Ovary (tissue), 9 donors: ENCODE measurements around the gene CLMN. TPM values are rescaled to one million over a fixed set of nuclear protein-coding genes. Genes with fewer than 3 reads are reported as not detected.

ENCODE experiments used
- DNase-seq, 5 donors: peaks; one replicate each; pipeline ENCODE4 v3.0.0-alpha.2; 2019 to 2020
- H3K27ac ChIP-seq, 2 donors: fragments of 200-600 bp; one replicate each; pipeline versions ENCODE4 v1.5.1 to v1.8.0; 2019 to 2022
- H3K27me3 ChIP-seq: fragments of 200-600 bp; one replicate; pipeline ENCODE4 v1.8.0; 2022
- H3K36me3 ChIP-seq: fragments of 200-600 bp; sonication (generic); one replicate; pipeline ENCODE4 v1.5.1; 2019
- H3K4me1 ChIP-seq: one replicate; pipeline ENCODE4 v1.8.1; 2013; ENCODE audit warnings: mild to moderate bottlenecking, moderate library complexity; ENCODE audit not compliant: insufficient read depth
- H3K4me3 ChIP-seq: fragments of 200-600 bp; sonication (generic); one replicate; pipeline ENCODE4 v1.5.1; 2017
- H3K9me3 ChIP-seq, 2 donors: fragments of 200-600 bp in 1 of 2; sonication (generic) in 1 of 2; one replicate each; pipeline versions ENCODE4 v1.5.1 to v1.8.1; 2013 to 2019; ENCODE audit warnings: mild to moderate bottlenecking in 1 of 2, moderate library complexity in 1 of 2
- CTCF ChIP-seq, 3 donors: fragments of 450-650 bp in 2 of 3; fragments of 200-600 bp in 1 of 3; IDR thresholded peaks; one replicate each; pipeline versions ENCODE4 v1.5.1 to v1.8.0; 2016 to 2022; ENCODE audit warnings: antibody characterized with exemption in 3 of 3, mild to moderate bottlenecking in 1 of 3
- EP300 ChIP-seq: sonication (generic); formaldehyde crosslinking; IDR thresholded peaks from one replicate; pipeline ENCODE4 v1.6.1; 2017; ENCODE audit warnings: antibody characterized with exemption
- POLR2A ChIP-seq: fragments of 450-650 bp; IDR thresholded peaks from one replicate; pipeline ENCODE4 v1.6.1; 2017; ENCODE audit warnings: antibody characterized with exemption, mild to moderate bottlenecking, moderate library complexity
- WGBS, 3 donors: extraction: QIAGEN DNeasy Blood & Tissue Kit in 1 of 3; methylation state at CpG; one replicate each; pipeline versions ENCODE4 v1.1.5 to v1.1.7; 2013 to 2017; 5-methylcytosine and 5-hydroxymethylcytosine counted together
- intact Hi-C, 4 donors: fragments of 100-400 bp; cut with DNase I; formaldehyde crosslinking; loops; one replicate each; pipeline versions ENCODE4 v1.11.0 to v1.15.1; 2022 to 2023
- polyA plus RNA-seq, 2 donors: library from polyadenylated mRNA; stranded (reverse); fragments of 200-250 nt in 1 of 2; fragments of 350-450 nt in 1 of 2; fragmentation: Illumina TruSeq in 1 of 2; extraction: RNeasy Lipid Tissue Mini Kit (QIAGEN cat#74804) in 1 of 2; gene quantifications; one replicate each; pipeline ENCODE4 v1.2.3, GENCODE V29; 2013 to 2014
- total RNA-seq, 7 donors: library from RNA; depleted of rRNA in 2 of 7; stranded (reverse); fragments of >200 nt in 2 of 7; fragmentation: NEBNext Ultra II Directional in 3 of 7; extraction: Animal tissue kit (Norgen Biotek cat#: 25700) in 3 of 7; gene quantifications; one replicate each; pipeline versions ENCODE4 v1.1.0 to v1.2.4, GENCODE V29; 2016 to 2023
- donor health status: DM: no; HTN: no; CAD: no; lungs with moderate emphysema.
- donor health status: DM: no; HTN: no; CAD: no.
- donor health status: Bipolar disorder and iron deficiency.
- donor health status: DM: yes; HTN: yes; CAD: no.
- donor health status: DM: no; HTN: no; CAD: no.
- donor health status: DM: yes; HTN: yes; CAD: no.

The CLMN gene
- total and polyA plus RNA-seq, 9 donors: 2.2 to 11.7 (median 6.5) TPM

GRCh38 chr14:95240859-95241813 is 78.6 kb downstream of the CLMN start:
- 62 to 74% (median 73%) methylated on average over 6 of the region's 6 CpGs for WGBS, 3 donors
- TF ChIP-seq EP300: no peak
- no peak for TF ChIP-seq POLR2A
- TF ChIP-seq CTCF (IDR thresholded peaks at IDR 0.05): no peak
- no peak overlapping the region for H3K27ac ChIP-seq
- H3K36me3 ChIP-seq: no peaks in the 10 kb centered on the region
- no peaks in the 10 kb centered on the region for H3K27me3 ChIP-seq
- no peak overlapping the region for H3K4me3 ChIP-seq
- no peaks in the 10 kb centered on the region for H3K9me3 ChIP-seq
- intact Hi-C loops: no loop called here
- no peaks in the 10 kb centered on the region for H3K4me1 ChIP-seq
- DNase-seq: no peak

GRCh38 chr14:95238487-95239298 is 81.0 kb downstream of the CLMN start:
- no peak for DNase-seq
- Histone ChIP-seq H3K4me3 (no peak overlapping the region), H3K9me3 (no peaks in the 10 kb centered on the region), H3K27ac (no peak overlapping the region), H3K4me1 (no peaks in the 10 kb centered on the region), H3K36me3 (no peaks in the 10 kb centered on the region), H3K27me3 (no peaks in the 10 kb centered on the region)
- TF ChIP-seq POLR2A (no peak), CTCF (IDR thresholded peaks at IDR 0.05) (no peak), EP300 (no peak)
- WGBS, 3 donors: 90 to 96% (median 91%) methylated on average over 10 of the region's 10 CpGs
- intact Hi-C loops: no loop called here

- 47 to 64% (median 64%) methylated on average over 11 of the region's 11 CpGs for WGBS, 3 donors
- no peak for TF ChIP-seq EP300
- TF ChIP-seq POLR2A: no peak
- TF ChIP-seq CTCF (IDR thresholded peaks at IDR 0.05): no peak
- no peaks in the 10 kb centered on the region for H3K4me1 ChIP-seq
- H3K9me3 ChIP-seq: no peaks in the 10 kb centered on the region
- DNase-seq: no peak
- no peaks in the 10 kb centered on the region for H3K27me3 ChIP-seq
- H3K36me3 ChIP-seq: no peaks in the 10 kb centered on the region
- H3K4me3 ChIP-seq: no peak overlapping the region
- H3K27ac ChIP-seq: no peak overlapping the region
- intact Hi-C loops: no loop called here
These were observed 81.8 kb downstream of the CLMN start for GRCh38 chr14:95237958-95238340.

- 89 to 92% (median 91%) methylated on average over 17 of the region's 17 CpGs for WGBS, 3 donors
- Histone ChIP-seq H3K9me3 (no peaks in the 10 kb centered on the region), H3K36me3 (no peaks in the 10 kb centered on the region), H3K4me3 (no peak overlapping the region), H3K4me1 (no peaks in the 10 kb centered on the region), H3K27me3 (no peaks in the 10 kb centered on the region), H3K27ac (no peak overlapping the region)
- TF ChIP-seq POLR2A: no peak
- no peak for TF ChIP-seq CTCF (IDR thresholded peaks at IDR 0.05)
- intact Hi-C loops: no loop called here
- no peak for DNase-seq
These were observed 82.4 kb downstream of the CLMN start for GRCh38 chr14:95237121-95237957.
